HG02571 (cell line): ENCODE data around the gene UBE4A.
"Not testable (repeated sequence)": the region's sequence is repeated elsewhere in the genome, so short reads cannot be mapped to it uniquely, and the experiment has no call there.

Experiments
- ATAC-seq: cut with Tn5 transposase; IDR thresholded peaks from one replicate; pipeline ENCODE4 v1.9.1; 2021; ENCODE audit warnings: mild to moderate bottlenecking, moderate library complexity; ENCODE audit not compliant: unreplicated experiment

UBE4A gene

GRCh38 chr11:118398791-118399559 lies 39.6 kb downstream of the UBE4A start:
- no peak for ATAC-seq

- ATAC-seq: peak; percentile 58
These were observed 41.9 kb downstream of the UBE4A start, which contains the start of gene ATP5MG for GRCh38 chr11:118401151-118401879. Gene ATP5MG, plus strand, starts transcription at chr11:118401606. Its CDS starts 60 bp downstream, at chr11:118401666.

GRCh38 chr11:118401880-118402590 lies 42.6 kb downstream of the UBE4A start:
- ATAC-seq: no peak

- ATAC-seq: not testable (repeated sequence)
These were observed 43.2 kb downstream of the UBE4A start for GRCh38 chr11:118402594-118402993.

- ATAC-seq: no peak
These were observed 47.3 kb downstream of the UBE4A start for GRCh38 chr11:118406599-118407166.

- no peak for ATAC-seq
These were observed 50.8 kb downstream of the UBE4A start for GRCh38 chr11:118410055-118410745.

- no peak for ATAC-seq
These were observed 52.1 kb downstream of the UBE4A start for GRCh38 chr11:118411530-118411929.

- ATAC-seq: no peak
These were observed 53.5 kb downstream of the UBE4A start for GRCh38 chr11:118412921-118413320.

- no peak for ATAC-seq
These were observed 55.8 kb downstream of the UBE4A start for GRCh38 chr11:118415062-118415738.

GRCh38 chr11:118415739-118416068 lies 56.3 kb downstream of the UBE4A start:
- no peak for ATAC-seq

GRCh38 chr11:118416900-118417299 lies 57.5 kb downstream of the UBE4A start:
- ATAC-seq: not testable (repeated sequence)

- no peak for ATAC-seq
These were observed 58.4 kb downstream of the UBE4A start for GRCh38 chr11:118417801-118418200.

- no peak for ATAC-seq
These were observed 59.4 kb downstream of the UBE4A start for GRCh38 chr11:118418766-118419165.

GRCh38 chr11:118427707-118428106 lies 68.3 kb downstream of the UBE4A start:
- ATAC-seq: no peak

GRCh38 chr11:118430956-118431355 lies 71.6 kb downstream of the UBE4A start:
- no peak for ATAC-seq

GRCh38 chr11:118434123-118434552 lies 74.7 kb downstream of the UBE4A start:
- no peak for ATAC-seq

GRCh38 chr11:118434553-118435289 lies 75.3 kb downstream of the UBE4A start:
- no peak for ATAC-seq

- peak; percentile 29 for ATAC-seq
These were observed 76.0 kb downstream of the UBE4A start for GRCh38 chr11:118435290-118435892.
